ENCODE results near the gene CTNND2.

The CTNND2 gene

GRCh38 chr5:11507156-11507910 is 396.9 kb downstream of the CTNND2 start:
- DNase-seq = no peak

- no peak for DNase-seq
These were observed 399.4 kb downstream of the CTNND2 start for GRCh38 chr5:11504886-11505193.

- DNase-seq = no peak
These were observed 400.0 kb downstream of the CTNND2 start for GRCh38 chr5:11504065-11504885.

GRCh38 chr5:11502783-11503182 is 401.5 kb downstream of the CTNND2 start:
- DNase-seq = no peak

- no peak for DNase-seq
These were observed 406.6 kb downstream of the CTNND2 start for GRCh38 chr5:11497651-11498050.

- no peak for DNase-seq
These were observed 408.0 kb downstream of the CTNND2 start for GRCh38 chr5:11496137-11496719.

GRCh38 chr5:11494340-11494739 is 409.9 kb downstream of the CTNND2 start:
- DNase-seq = no peak

GRCh38 chr5:11491404-11492075 is 412.7 kb downstream of the CTNND2 start:
- no peak for DNase-seq

- no peak for DNase-seq
These were observed 420.6 kb downstream of the CTNND2 start for GRCh38 chr5:11483630-11484029.

- DNase-seq = no peak
These were observed 422.2 kb downstream of the CTNND2 start for GRCh38 chr5:11482011-11482410.

GRCh38 chr5:11477786-11478185 is 426.5 kb downstream of the CTNND2 start:
- DNase-seq = no peak

GRCh38 chr5:11476866-11477265 is 427.4 kb downstream of the CTNND2 start:
- no peak for DNase-seq

- DNase-seq = no peak
These were observed 435.8 kb downstream of the CTNND2 start for GRCh38 chr5:11468334-11469039.

- no peak for DNase-seq
These were observed 436.7 kb downstream of the CTNND2 start for GRCh38 chr5:11467588-11467987.

- no peak for DNase-seq
These were observed 444.5 kb downstream of the CTNND2 start for GRCh38 chr5:11459716-11460115.

- no peak for DNase-seq
These were observed 448.7 kb downstream of the CTNND2 start for GRCh38 chr5:11455505-11455904.

- no peak for DNase-seq
These were observed 451.4 kb downstream of the CTNND2 start for GRCh38 chr5:11452852-11453251.

GRCh38 chr5:11449966-11450365 is 454.3 kb downstream of the CTNND2 start:
- DNase-seq = no peak

- DNase-seq = no peak
These were observed 455.0 kb downstream of the CTNND2 start for GRCh38 chr5:11449217-11449616.

GRCh38 chr5:11443831-11444230 is 460.4 kb downstream of the CTNND2 start:
- no peak for DNase-seq

GRCh38 chr5:11432116-11432515 is 472.1 kb downstream of the CTNND2 start:
- DNase-seq = no peak

- peak; percentile 14 for DNase-seq
These were observed 475.0 kb downstream of the CTNND2 start for GRCh38 chr5:11429254-11429653.

- DNase-seq = no peak
These were observed 476.7 kb downstream of the CTNND2 start for GRCh38 chr5:11427569-11427968.

Measured in COR-L47 (cell line).